Loucy (cell line): ENCODE measurements around the gene GRAMD4.

Source experiments
- H2AFZ ChIP-seq: fragments of 200-600 bp; sonication (generic); 2 replicates; pipeline ENCODE4 v1.6.0; 2016; ENCODE audit warnings: antibody characterized with exemption, mild to moderate bottlenecking, low read length, moderate library complexity
- H3F3A ChIP-seq: fragments of 200-600 bp; 2 replicates; pipeline ENCODE4 v1.6.0; 2016; ENCODE audit warnings: antibody characterized with exemption, low read depth, mild to moderate bottlenecking
- H3K27me3 ChIP-seq: fragments of 200-600 bp; sonication (generic); 2 replicates; pipeline ENCODE4 v1.6.1; 2014; ENCODE audit warnings: low read length, mild to moderate bottlenecking; ENCODE audit not compliant: insufficient read depth, poor library complexity, severe bottlenecking
- H3K36me3 ChIP-seq: fragments of 200-600 bp; sonication (generic); 2 replicates; pipeline ENCODE4 v1.6.1; 2016; ENCODE audit warnings: low read length; ENCODE audit not compliant: insufficient read depth
- H3K4me1 ChIP-seq: fragments of 200-600 bp; sonication (generic); 2 replicates; pipeline ENCODE4 v1.5.1; 2014; ENCODE audit warnings: low read length, mild to moderate bottlenecking; ENCODE audit not compliant: insufficient read depth, poor library complexity, severe bottlenecking
- H3K4me2 ChIP-seq: fragments of 200-600 bp; sonication (generic); 2 replicates; pipeline ENCODE4 v1.6.0; 2014; ENCODE audit warnings: antibody characterized with exemption, low read length, low read depth, mild to moderate bottlenecking; ENCODE audit not compliant: poor library complexity, severe bottlenecking
- H3K4me3 ChIP-seq: fragments of 200-600 bp; sonication (generic); 2 replicates; pipeline ENCODE4 v1.5.1; 2014; ENCODE audit warnings: low read length, mild to moderate bottlenecking, mixed read lengths; ENCODE audit not compliant: poor library complexity, severe bottlenecking
- H3K79me2 ChIP-seq: fragments of 200-600 bp; sonication (generic); 2 replicates; pipeline ENCODE4 v1.6.1; 2014; ENCODE audit warnings: low read length; ENCODE audit not compliant: insufficient read depth
- H3K9ac ChIP-seq: fragments of 200-600 bp; sonication (generic); 2 replicates; pipeline ENCODE4 v1.6.0; 2014; ENCODE audit warnings: mild to moderate bottlenecking, low read depth, low read length, moderate library complexity; ENCODE audit not compliant: poor library complexity, severe bottlenecking
- H3K9me2 ChIP-seq: fragments of 200-600 bp; sonication (generic); replicated peaks from 2 replicates; pipeline ENCODE4 v1.6.1; 2016; ENCODE audit warnings: low read depth, low read length, mixed read lengths
- H3K9me3 ChIP-seq: fragments of 200-600 bp; sonication (generic); 2 replicates; pipeline ENCODE4 v1.6.1; 2014; ENCODE audit warnings: mild to moderate bottlenecking, antibody characterized with exemption, low read length, low read depth; ENCODE audit not compliant: insufficient read depth
- H4K20me1 ChIP-seq: fragments of 200-600 bp; sonication (generic); 2 replicates; pipeline ENCODE4 v1.6.0; 2014; ENCODE audit warnings: antibody characterized with exemption, low read length, mild to moderate bottlenecking; ENCODE audit not compliant: insufficient read depth, poor library complexity, severe bottlenecking
- EZH2phosphoT487 ChIP-seq: fragments of 200-600 bp; IDR thresholded peaks from 2 replicates; pipeline ENCODE4 v1.6.1; 2018; ENCODE audit warnings: antibody characterized with exemption, mild to moderate bottlenecking, moderate library complexity, borderline replicate concordance
- TF ChIP-seq, protein P1 (sequence below): fragments of 200-600 bp; sonication (generic); conservative IDR thresholded peaks from 2 replicates; pipeline ENCODE4 v1.5.1; 2014; ENCODE audit warnings: mild to moderate bottlenecking, antibody characterized with exemption, low read length

The GRAMD4 gene

DNA sequence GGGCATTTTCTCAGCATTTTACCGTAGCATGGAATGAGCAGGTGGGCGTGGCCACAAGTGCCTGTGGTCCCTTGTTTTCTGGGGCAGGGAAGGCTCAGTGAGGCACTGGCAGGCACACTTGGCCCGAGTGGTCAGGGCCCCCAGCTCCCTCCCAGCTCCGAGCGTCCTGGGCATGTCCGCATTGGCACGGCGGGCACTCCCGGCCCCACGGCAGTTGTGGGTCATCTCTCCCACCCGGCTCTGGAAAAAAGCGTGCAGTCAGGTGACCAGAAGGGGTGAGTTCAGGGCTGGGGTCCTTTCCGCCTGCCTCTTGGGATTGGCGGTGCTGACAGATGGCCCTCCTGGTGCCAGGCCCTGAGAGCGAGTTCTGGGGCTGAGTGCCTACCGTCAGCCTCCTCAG, 55.8 kb downstream of the GRAMD4 start:
- no peaks in the 10 kb centered on the region for H3K27me3 ChIP-seq
- no peaks in the 10 kb centered on the region for H3K79me2 ChIP-seq
- H4K20me1 ChIP-seq = no peaks in the 10 kb centered on the region
- H3K9me3 ChIP-seq = no peaks in the 10 kb centered on the region
- no peaks in the 10 kb centered on the region for H3K9me2 ChIP-seq
- H3F3A ChIP-seq = no peaks in the 10 kb centered on the region
- no peaks in the 10 kb centered on the region; the same call in 1 of the 2 replicates for H3K36me3 ChIP-seq
- H2AFZ ChIP-seq = no peak overlapping the region
- H3K9ac ChIP-seq = no peak overlapping the region
- no peaks in the 10 kb centered on the region for H3K4me1 ChIP-seq
- H3K4me3 ChIP-seq = no peak overlapping the region
- no peak for TF ChIP-seq EZH2phosphoT487
- TF ChIP-seq, protein P1, sequence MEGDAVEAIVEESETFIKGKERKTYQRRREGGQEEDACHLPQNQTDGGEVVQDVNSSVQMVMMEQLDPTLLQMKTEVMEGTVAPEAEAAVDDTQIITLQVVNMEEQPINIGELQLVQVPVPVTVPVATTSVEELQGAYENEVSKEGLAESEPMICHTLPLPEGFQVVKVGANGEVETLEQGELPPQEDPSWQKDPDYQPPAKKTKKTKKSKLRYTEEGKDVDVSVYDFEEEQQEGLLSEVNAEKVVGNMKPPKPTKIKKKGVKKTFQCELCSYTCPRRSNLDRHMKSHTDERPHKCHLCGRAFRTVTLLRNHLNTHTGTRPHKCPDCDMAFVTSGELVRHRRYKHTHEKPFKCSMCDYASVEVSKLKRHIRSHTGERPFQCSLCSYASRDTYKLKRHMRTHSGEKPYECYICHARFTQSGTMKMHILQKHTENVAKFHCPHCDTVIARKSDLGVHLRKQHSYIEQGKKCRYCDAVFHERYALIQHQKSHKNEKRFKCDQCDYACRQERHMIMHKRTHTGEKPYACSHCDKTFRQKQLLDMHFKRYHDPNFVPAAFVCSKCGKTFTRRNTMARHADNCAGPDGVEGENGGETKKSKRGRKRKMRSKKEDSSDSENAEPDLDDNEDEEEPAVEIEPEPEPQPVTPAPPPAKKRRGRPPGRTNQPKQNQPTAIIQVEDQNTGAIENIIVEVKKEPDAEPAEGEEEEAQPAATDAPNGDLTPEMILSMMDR = no peak
- no peak overlapping the region for H3K4me2 ChIP-seq

DNA sequence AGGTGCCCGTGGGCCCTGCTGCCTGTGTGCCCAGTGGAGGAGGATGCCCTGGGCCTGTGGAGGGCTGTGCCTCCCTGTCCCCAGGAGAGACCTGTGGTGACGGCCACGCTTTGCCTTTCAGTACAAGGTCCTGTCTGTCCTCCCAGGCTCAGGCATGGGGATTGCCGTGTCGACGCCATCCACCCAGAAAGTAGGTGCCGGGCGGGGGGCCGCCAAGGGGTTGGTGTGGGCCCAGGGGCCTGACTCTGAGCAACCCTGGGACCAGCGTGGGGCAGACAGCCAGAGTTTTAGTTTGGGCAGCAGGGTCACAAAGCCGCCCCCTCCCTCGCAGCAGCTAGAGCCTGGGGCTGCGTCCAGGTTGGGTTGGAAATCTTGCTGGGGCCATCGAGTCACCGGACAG, 56.3 kb downstream of the GRAMD4 start:
- no peaks in the 10 kb centered on the region for H4K20me1 ChIP-seq
- no peaks in the 10 kb centered on the region for H3K9me2 ChIP-seq
- H3K36me3 ChIP-seq = no peaks in the 10 kb centered on the region; the same call in 1 of the 2 replicates
- no peaks in the 10 kb centered on the region for H3K27me3 ChIP-seq
- H3K9me3 ChIP-seq = no peaks in the 10 kb centered on the region
- H3K4me2 ChIP-seq = no peak overlapping the region
- H3K79me2 ChIP-seq = no peaks in the 10 kb centered on the region
- TF ChIP-seq EZH2phosphoT487 = no peak
- TF ChIP-seq, protein P1 = no peak
- H3K4me3 ChIP-seq = no peak overlapping the region
- H3K4me1 ChIP-seq = no peaks in the 10 kb centered on the region
- H3F3A ChIP-seq = no peaks in the 10 kb centered on the region
- no peak overlapping the region for H2AFZ ChIP-seq
- no peak overlapping the region for H3K9ac ChIP-seq

DNA sequence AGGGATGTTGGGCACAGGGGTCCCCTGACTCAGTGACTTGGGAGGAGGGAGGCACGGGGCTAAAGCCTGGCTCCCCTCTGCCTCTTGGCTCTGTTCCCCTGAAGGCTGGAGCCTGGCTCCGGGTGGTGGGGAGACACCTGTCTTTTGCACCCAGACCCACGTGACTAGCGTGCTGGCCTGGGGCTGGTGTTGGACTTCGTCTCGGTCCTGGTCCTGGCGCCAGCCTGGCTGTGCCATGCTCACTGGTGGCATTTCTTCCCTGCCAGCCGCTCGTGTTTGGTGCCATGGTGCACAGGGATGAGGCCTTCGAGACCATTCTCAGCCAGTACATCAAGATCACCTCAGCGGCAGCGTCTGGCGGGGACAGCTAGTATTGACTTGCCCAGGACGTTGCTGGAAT, 56.7 kb downstream of the GRAMD4 start:
- no peak for TF ChIP-seq EZH2phosphoT487
- TF ChIP-seq, protein P1 = no peak
- Histone ChIP-seq H3K9me2 (no peaks in the 10 kb centered on the region), H3K27me3 (no peaks in the 10 kb centered on the region), H2AFZ (no peak overlapping the region), H3K4me3 (no peak overlapping the region), H3K4me1 (no peaks in the 10 kb centered on the region), H3F3A (no peaks in the 10 kb centered on the region), H3K9ac (no peak overlapping the region), H3K79me2 (no peaks in the 10 kb centered on the region), H3K4me2 (no peak overlapping the region), H4K20me1 (no peaks in the 10 kb centered on the region), H3K9me3 (no peaks in the 10 kb centered on the region), H3K36me3 (no peaks in the 10 kb centered on the region; the same call in 1 of the 2 replicates)
